ENCODE measurements around the gene C2CD4A.

- TF ChIP-seq ZNF274 (IDR thresholded peaks at IDR 0.05; ENCODE audit: low read depth, low read length) (no peak), YY1 (IDR thresholded peaks at IDR 0.05; ENCODE audit: insufficient read depth, insufficient read length) (no peak)
Measured at GRCh38 chr15:62119227-62119864, 52.6 kb downstream of the C2CD4A start.

Data from NT2/D1 (cell line).